ENCODE data around the gene KNTC1.
A peak's percentile ranks its signal among the peaks of the same experiment; 100 is the strongest.
"Not testable (repeated sequence)": the region's sequence is repeated elsewhere in the genome, so short reads cannot be mapped to it uniquely, and the experiment has no call there.

Gene KNTC1

GRCh38 chr12:122491991-122492390 lies 35.1 kb upstream of the KNTC1 start:
- H3K79me2 ChIP-seq (ENCODE audit: insufficient read depth, low read depth) = peaks cover 18% of the 10 kb centered on the region
- TF ChIP-seq CTCF (conservative IDR thresholded peaks at IDR 0.05; ENCODE audit: low read depth, low read length) = no peak
- H3K27me3 ChIP-seq (ENCODE audit: insufficient read depth, low read depth) = no peaks in the 10 kb centered on the region
- no peak overlapping the region for H3K9ac ChIP-seq
- no peak overlapping the region for H2AFZ ChIP-seq (ENCODE audit: low read depth)
- no peaks in the 10 kb centered on the region for H4K20me1 ChIP-seq (ENCODE audit: insufficient read depth)
- no peak overlapping the region for H3K27ac ChIP-seq
- H3K4me2 ChIP-seq = no peak overlapping the region
- H3K4me1 ChIP-seq (ENCODE audit: low read depth, poor library complexity, severe bottlenecking) = no peaks in the 10 kb centered on the region
- H3K36me3 ChIP-seq (ENCODE audit: insufficient read depth) = no peaks in the 10 kb centered on the region
- no peak overlapping the region for H3K4me3 ChIP-seq (IDR thresholded peaks at IDR 0.05; ENCODE audit: insufficient read depth, low read depth, low read length)

DNA sequence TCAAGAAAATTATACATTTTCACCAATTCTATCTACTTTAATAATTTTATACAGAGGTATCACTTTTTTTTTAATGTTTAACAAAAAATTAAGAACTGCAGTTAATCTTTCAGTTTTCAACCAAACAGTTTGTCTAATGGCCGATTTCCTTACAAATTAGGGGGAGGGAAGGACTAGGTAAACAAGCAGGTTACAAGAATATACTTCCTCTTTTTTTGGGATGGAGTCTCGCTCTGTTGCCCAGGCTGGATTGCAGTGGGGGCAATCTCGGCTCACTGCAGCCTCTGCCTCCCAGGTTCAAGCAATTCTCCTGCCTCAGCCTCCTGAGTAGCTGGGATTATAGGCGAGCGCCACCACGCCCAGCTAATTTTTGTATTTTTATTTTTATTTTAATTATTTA lies 33.8 kb upstream of the KNTC1 start:
- H3K27me3 ChIP-seq (ENCODE audit: insufficient read depth, low read depth); H3K9ac ChIP-seq; H3K4me2 ChIP-seq; H3K36me3 ChIP-seq (ENCODE audit: insufficient read depth); H4K20me1 ChIP-seq (ENCODE audit: insufficient read depth); H3K4me3 ChIP-seq (IDR thresholded peaks at IDR 0.05; ENCODE audit: insufficient read depth, low read depth, low read length); H3K27ac ChIP-seq; H2AFZ ChIP-seq (ENCODE audit: low read depth): not testable (repeated sequence)
- Histone ChIP-seq H3K79me2 (ENCODE audit: insufficient read depth, low read depth) (peaks cover 30% of the 10 kb centered on the region), H3K4me1 (ENCODE audit: low read depth, poor library complexity, severe bottlenecking) (peaks cover 11% of the 10 kb centered on the region)

DNA sequence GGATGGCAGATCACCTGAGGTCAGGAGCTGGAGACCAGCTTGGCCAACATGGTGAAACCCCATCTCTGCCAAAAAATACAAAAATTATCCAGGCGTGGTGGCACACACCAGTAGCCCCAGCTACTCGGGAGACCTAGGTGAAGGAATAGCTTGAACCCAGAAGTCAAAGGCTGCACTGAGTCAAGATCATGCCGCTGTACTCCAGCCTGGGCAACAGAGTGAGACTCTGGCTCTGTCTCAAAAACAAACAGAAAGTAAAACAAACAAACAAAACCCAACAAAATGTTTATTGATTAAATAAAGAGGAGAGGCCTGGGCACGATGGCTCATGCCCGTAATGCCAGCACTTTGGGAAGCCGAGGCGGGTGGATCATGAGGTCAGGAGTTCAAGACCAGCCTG lies 31.8 kb upstream of the KNTC1 start:
- H3K4me3 ChIP-seq (IDR thresholded peaks at IDR 0.05; ENCODE audit: insufficient read depth, low read depth, low read length) = no peak overlapping the region
- no peaks in the 10 kb centered on the region for H3K36me3 ChIP-seq (ENCODE audit: insufficient read depth)
- peaks cover 51% of the 10 kb centered on the region for H3K79me2 ChIP-seq (ENCODE audit: insufficient read depth, low read depth)

GRCh38 chr12:122499991-122500684 lies 26.9 kb upstream of the KNTC1 start:
- H3K4me1 ChIP-seq (ENCODE audit: low read depth, poor library complexity, severe bottlenecking) = peaks cover 22% of the 10 kb centered on the region
- peak overlapping the region; percentile 57 for H2AFZ ChIP-seq (ENCODE audit: low read depth)
- H3K9ac ChIP-seq = peak overlapping the region; percentile 97
- no peaks in the 10 kb centered on the region for H3K27me3 ChIP-seq (ENCODE audit: insufficient read depth, low read depth)
- H3K4me2 ChIP-seq = peak overlapping the region; percentile 79
- H3K36me3 ChIP-seq (ENCODE audit: insufficient read depth) = no peaks in the 10 kb centered on the region
- no peak for TF ChIP-seq CTCF (conservative IDR thresholded peaks at IDR 0.05; ENCODE audit: low read depth, low read length)
- no peaks in the 10 kb centered on the region for H4K20me1 ChIP-seq (ENCODE audit: insufficient read depth)
- H3K27ac ChIP-seq = peak overlapping the region; percentile 99
- peaks cover 47% of the 10 kb centered on the region for H3K79me2 ChIP-seq (ENCODE audit: insufficient read depth, low read depth)
- no peak overlapping the region for H3K4me3 ChIP-seq (IDR thresholded peaks at IDR 0.05; ENCODE audit: insufficient read depth, low read depth, low read length)

More for the DNA sequence above, 31.8 kb upstream of the KNTC1 start:
- no peak overlapping the region for H3K4me2 ChIP-seq
- no peak overlapping the region for H3K27ac ChIP-seq
- H3K27me3 ChIP-seq (ENCODE audit: insufficient read depth, low read depth) = no peaks in the 10 kb centered on the region
- no peak for TF ChIP-seq CTCF (conservative IDR thresholded peaks at IDR 0.05; ENCODE audit: low read depth, low read length)
- H3K9ac ChIP-seq = no peak overlapping the region
- no peaks in the 10 kb centered on the region for H4K20me1 ChIP-seq (ENCODE audit: insufficient read depth)
- H3K4me1 ChIP-seq (ENCODE audit: low read depth, poor library complexity, severe bottlenecking) = peaks cover 18% of the 10 kb centered on the region
- H2AFZ ChIP-seq (ENCODE audit: low read depth) = no peak overlapping the region

Data from KMS-11 (cell line).